HG03159 (cell line): Measurements from ENCODE around the gene OR52K2.
"Not testable (repeated sequence)": the region's sequence is repeated elsewhere in the genome, so short reads cannot be mapped to it uniquely, and the experiment has no call there.

Experiments used
- ATAC-seq: cut with Tn5 transposase; IDR thresholded peaks from one replicate; pipeline ENCODE4 v1.9.1; 2021; ENCODE audit warnings: mild to moderate bottlenecking, moderate library complexity; ENCODE audit not compliant: unreplicated experiment

Gene OR52K2

GRCh38 chr11:4479644-4480043 is 30.5 kb downstream of the OR52K2 start:
- ATAC-seq = no peak

DNA sequence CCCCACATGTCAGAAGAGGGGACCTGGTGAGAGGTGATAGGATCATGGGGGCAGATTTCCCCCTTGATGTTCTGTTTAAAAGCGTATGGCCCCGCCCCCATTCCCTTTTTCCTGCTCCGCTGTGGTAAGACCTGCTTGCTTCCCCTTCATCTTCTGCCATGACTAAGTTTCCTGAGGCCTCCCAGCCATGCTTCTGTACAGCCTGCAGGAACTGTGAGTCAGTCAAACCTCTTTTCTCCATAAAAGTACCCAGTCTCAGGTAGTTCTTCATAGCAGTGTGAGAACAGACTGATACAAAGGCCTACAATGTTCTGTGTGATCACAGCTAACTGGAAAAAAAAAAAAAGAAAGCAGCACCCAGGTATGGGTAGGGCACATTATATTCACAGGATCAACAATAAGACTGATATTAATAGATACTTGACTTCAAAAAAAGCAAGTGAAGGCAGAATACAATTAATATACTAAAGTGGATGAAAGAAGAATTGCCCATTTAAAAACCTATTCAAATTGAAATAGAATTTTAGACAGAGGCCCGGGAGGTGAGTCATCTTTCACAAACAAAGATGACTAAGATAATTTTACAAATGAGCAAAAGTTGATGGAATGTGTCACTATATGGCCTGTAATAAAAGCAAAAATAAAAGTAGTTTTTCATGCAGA is 31.6 kb downstream of the OR52K2 start:
- no peak for ATAC-seq

DNA sequence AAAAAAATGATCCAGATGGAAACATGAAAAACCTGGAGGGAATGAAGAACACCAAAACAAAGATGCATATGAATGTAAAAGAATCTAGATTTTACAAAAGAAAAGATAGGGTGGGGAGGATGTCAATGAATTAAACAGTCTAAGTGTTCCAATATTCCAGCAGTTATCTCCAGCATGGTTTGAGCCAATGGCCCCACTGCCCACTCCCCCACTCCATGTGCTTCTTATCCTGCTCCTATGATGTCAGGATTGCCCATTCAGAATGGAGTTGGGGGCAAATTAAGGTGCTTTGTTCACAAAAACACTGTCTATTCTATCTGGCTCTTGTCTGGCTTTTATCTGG is 32.1 kb downstream of the OR52K2 start:
- ATAC-seq = no peak

DNA sequence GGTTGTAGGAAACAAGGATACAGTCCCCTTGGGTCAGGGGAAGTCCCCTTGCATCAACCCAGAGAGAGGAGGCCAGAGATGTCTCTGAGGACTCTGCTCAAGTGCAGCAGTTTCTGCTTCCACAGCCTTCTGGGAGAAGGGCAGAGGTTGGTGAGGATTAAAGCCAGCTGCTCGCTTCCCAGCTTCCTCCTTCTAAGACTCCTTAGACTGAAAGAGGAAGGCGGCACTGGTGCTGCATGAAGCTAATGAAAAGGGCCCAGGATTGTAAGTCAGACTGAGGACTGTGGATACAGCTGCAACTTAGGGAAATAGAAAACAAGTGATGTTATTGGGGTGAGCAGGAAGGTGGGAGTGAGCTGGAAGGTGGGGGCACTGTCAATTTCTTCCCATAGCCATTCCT is 33.4 kb downstream of the OR52K2 start, which contains the start of gene OR52K1:
TSS of gene OR52K1 (plus strand) at position 202 of the 400 bp plus-strand sequence. CDS start 6,255 bp downstream, outside the sequence.
- no peak for ATAC-seq

DNA sequence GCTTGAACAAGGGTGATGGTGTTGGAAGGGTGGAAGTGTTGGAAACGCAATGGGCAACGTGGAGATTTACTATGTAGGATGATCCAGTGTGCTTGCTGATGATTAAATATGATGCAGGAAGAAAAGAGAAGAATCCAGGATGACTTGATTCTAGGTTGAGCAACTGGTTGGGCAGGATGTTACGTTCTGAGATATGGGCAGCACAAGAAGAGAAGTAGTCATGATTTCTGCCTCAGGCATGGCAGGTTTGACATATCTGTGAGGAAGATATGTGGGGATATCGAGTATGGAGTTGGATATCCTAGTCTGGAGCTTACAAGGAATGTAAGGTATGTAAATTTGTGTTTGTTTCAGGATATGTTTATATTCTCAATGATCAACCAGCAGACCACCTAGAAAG is 35.2 kb downstream of the OR52K2 start:
- ATAC-seq = no peak

GRCh38 chr11:4491405-4491804 is 42.3 kb downstream of the OR52K2 start:
- not testable (repeated sequence) for ATAC-seq

DNA sequence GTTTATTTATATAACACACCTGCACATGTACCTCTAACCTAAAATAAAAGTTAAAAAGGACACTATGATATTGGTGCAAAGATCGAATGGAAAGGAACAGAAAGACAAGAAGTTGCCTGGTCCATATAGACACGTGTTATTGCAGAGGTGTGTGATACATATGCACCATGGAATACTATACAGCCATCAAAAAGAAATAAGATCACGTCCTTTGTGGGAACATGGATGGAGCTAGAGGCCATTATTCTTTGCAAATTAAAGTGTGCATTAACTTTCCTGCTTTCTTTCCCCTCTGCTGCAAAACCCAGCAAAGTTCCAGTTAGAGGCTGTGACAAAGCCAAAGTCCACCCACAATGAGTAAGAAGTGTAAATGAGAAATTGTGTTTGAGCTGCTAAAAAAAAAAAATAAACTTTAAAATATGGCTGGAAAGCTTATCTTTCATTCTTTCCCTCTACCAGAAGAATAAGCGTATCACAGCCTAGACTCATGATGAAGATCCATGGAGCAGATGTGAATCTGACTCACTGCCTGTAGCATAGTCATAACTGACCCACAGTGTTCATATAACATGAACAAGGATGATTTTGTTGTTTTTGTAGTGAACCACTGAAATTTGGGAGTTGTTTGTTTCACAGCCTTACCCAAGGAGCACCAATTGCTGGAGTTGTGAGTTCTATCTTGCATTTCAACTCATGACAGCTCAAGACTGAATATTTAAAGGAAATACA is 42.9 kb downstream of the OR52K2 start:
- ATAC-seq = no peak

- ATAC-seq = no peak
Observed at GRCh38 chr11:4493480-4493818, 44.4 kb downstream of the OR52K2 start.

DNA sequence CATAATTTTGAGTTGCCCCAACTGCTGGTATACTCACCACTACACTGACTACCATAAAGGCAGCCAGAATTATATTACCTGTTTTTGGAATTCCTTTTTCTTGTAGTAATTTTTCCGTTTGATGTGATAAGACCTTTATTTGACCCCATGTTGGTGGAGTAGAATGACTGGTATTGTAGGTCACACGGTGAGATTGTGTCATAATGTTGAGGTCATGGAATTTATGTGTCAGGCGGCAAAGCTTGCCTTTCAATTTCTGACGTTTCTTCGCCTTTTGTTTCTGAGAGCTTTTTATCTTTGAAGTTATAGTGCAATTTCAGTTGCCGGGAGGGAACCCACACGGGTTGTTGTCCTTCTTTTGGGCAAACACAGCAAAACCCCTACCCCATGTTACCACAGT is 46.4 kb downstream of the OR52K2 start:
- ATAC-seq = no peak

DNA sequence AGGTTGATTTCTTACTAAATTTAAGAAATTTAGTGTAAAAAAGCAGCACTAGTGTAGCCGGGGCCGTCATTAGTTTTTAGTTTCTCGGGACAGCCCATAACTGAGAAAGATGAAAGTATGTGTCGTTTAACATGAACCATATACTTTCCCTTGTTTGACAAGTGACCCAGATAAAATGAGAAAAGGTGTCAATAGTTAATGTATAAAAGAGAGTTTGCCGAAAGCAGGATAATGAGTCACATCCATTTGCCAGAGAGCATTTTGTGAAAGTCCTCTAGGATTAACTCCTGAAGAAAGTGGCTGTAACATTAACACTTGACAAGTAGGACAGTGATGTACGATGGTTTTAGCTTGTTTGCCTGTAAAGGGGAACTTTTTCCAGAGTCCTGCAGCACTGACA is 46.9 kb downstream of the OR52K2 start:
- ATAC-seq = no peak

- no peak for ATAC-seq
Observed at GRCh38 chr11:4496557-4497248, 47.6 kb downstream of the OR52K2 start.
